ENCODE data around the gene NEUROD1. TPM values are rescaled to one million over a fixed set of nuclear protein-coding genes. Genes with fewer than 3 reads are reported as not detected.

The NEUROD1 gene
- polyA plus RNA-seq, 3 donors, result 0.05 TPM; not detected in 2

DNA sequence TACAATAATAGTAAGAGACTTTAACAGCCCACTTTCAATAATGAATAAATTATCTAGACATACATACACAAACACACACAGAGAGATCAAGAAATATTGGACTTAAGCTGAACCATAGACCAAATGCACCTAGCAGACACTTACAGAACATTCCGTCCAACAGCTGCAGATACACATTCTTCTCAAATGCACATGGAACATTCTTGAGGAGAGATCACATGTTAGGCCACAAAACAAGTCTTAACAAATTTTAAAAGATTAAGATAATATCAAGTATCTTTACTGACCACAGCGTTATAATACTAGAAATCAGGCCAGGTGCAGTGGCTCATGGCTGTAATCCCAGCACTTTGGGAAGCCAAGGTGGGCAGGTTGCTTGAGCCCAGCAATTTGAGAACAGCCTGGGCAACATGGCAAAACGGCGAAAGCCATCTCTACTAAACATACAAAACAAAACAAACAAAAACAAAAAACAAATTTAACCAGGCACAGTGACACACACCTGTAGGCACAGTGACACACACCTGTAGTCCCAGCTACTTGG lies 30.8 kb downstream of the NEUROD1 start:
- no peak for DNase-seq (ENCODE audit: extremely low read depth in 1 of 11, low read depth in 9 of 11, low spot score in 4 of 11)

DNA sequence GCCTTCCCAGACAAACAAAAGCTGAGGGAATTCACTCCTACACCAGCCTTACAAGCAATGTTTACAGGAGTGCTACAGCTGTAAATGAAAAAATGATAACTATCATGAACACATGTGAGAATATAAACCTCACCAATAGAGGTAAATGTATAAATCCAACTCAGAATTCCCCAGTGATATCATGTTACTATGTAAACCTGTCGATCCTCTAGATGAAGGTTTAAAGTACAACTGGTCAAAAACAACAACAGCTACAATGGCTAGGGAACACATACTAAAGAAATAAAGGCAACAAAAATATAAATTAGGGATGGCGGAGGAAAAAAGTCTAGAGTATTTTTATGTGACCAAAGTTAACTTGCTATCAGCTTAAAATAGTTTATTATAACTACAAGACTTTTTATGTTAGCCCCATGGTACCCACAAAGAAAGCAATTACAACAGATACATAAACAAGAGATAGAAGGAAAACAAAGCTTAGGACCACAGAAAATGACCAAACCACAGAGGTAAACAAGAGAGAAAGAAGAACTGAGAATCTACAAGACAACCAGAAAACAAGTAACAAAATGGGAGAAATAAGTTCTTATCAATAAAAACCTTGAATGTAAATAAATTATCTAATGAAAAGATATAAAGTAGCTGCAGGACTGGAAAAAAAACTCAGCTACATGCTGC lies 31.7 kb downstream of the NEUROD1 start:
- DNase-seq (ENCODE audit: extremely low read depth in 1 of 11, low read depth in 9 of 11, low spot score in 4 of 11), result no peak

DNA sequence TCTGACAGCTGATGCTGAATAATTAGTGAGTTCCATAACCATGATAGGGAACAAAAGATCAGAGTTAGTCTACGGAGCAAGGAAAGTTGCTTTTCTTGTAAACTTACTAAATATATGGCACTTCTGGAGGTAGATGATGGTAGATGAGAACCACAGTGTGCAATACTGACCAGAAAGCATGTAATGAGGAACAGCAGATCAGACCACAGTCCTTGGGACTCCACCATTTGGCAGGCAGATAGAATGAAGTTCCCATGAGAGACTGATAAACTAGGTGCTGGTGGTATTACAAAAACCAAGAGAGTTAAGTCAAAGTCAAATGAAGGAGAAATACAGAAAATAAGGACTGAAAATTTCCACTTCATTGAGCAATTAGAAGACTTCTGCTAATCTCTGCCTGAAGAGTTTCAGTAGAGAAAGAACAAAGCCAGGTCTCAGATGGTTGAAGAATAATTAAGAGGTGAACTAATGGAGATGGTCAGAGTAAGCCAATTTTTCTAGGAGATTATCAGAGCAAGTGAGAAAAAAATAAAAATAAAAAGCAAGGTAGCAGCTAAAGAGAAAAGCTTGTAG lies 33.8 kb downstream of the NEUROD1 start:
- no peak for DNase-seq (ENCODE audit: extremely low read depth in 1 of 11, low read depth in 9 of 11, low spot score in 4 of 11)

DNA sequence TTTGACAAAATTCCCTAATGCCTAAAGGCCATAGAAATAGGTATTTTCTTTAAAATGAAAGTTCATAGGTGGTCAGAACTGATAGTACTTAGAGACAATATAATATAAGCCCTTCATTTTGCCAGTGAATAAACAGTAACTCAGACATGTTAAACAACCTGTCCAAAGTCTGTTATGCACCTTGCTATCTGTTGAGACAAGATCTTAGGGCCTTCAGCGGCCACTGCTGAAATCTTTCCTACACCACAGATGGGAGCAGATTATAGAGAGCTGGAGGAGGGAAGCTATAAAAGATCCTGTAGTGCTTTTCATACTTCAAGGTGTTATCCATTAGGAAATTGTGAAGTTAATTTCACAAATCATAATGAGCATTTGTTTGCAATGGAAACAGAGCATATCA lies 37.2 kb downstream of the NEUROD1 start:
- DNase-seq (ENCODE audit: extremely low read depth in 1 of 11, low read depth in 9 of 11, low spot score in 4 of 11), result no peak

DNA sequence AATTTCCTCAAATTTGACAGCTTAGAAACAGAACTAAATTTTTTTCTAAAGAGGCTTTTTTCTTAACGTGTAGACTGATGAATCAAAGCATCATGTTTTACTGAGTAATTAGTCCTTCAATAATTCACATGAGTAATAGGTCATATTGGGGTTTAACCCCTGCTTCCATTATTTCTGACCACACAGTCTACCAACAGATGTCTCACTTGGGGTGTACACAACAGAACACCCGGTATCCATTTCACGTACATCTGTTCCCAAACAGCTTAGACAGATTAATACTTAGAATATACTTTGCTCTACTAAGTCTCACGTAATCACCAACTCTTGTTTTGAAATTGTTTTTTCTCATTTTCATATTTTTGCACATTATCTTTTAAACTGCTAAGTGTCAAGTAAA lies 38.2 kb downstream of the NEUROD1 start:
- DNase-seq (ENCODE audit: extremely low read depth in 1 of 11, low read depth in 9 of 11, low spot score in 4 of 11), result no peak

DNA sequence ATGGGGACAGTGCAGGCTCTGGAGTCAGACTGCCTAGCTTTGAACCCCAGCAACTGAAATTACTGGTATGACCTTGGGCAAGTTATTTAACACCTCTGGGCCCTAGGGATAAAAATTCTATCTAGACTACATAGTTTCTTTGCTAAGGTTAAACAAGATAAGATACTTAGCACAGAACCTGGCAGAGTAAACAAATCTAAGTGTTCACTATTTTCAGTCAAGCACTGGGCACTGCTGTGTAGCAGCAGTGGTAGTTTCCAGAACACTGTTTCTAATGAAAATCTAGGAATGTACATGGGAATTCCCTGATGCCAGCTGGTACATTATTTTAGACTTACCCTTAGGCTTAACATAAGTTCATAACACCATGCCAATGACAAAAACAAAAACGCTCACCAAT lies 40.6 kb downstream of the NEUROD1 start:
- DNase-seq (ENCODE audit: extremely low read depth in 1 of 11, low read depth in 9 of 11, low spot score in 4 of 11), result no peak

DNA sequence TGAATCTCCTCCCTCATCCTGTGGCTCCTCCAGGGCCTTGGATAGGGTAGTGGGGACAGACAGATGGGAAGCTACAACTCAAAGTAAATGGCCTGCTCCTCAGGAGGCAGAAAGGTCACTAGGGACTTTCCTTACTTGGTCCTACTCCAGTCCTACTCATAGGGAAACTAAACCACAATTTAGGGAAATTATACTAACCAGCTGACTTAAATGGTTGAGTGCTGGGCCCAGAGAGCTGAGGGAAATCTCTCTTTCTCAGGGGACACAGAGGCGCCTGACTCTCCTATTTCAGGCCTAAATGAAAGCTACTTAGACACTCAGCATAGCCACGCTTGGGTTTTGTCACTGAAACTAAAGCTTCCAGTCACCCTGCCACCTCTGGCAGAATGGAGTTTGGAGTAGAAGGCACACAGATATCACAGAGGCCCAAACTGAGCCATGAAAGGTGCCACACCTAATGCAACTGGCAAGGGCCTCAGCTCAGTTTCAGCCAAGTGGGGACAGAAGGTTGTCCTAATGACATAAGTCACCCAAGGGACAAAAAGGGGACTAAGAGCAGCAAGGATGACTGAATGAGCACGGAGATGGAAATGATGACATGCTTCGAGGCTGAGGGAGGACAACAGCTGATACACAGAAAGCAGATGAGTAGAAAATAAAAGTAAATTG lies 47.5 kb downstream of the NEUROD1 start:
- DNase-seq (ENCODE audit: extremely low read depth in 1 of 11, low read depth in 9 of 11, low spot score in 4 of 11), result no peak

DNA sequence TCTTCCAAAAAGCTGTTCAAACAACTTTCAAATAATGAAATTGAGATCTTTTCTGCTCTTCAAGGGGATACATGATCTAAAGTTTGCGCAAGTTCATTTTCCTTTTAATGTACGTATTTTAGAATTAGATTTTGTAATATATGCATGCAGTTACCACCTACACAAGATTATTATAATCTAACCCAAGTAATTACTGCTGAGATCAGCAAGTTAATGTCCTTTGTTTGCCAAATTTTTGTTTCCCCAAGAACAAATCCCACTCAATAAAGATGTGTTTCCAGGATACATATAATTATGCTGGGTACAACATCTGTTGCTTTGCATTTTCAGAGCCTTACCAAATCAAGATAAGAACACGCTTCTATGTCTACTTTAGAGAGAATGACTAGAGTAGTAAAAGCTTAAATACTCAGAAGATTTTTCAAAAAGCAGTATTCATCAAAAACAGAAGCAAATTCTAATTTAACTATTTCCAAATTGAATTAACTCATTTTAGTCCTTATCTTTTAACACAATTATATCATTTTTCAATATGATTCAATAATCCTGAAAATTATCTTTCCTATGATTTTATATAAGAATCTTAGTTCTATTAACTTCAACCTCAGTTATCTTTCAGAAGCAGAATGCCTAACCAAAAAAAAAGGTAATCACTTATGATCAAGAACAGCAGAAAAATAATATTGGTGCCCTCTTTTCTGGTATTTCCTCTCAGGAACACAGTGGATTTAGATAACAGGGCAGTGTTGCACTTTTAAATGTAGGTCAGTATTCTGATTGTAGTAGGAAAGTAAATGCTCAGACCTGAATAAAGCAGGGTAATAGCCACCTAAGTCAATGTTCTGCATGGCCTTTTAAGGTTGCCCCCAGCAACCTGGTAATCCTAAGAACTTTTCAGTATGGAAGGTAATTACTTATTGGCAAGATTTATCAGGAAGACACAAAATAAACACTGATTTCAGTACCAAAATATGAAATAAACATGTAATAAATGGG lies 51.4 kb downstream of the NEUROD1 start:
- no peak for DNase-seq (ENCODE audit: extremely low read depth in 1 of 11, low read depth in 9 of 11, low spot score in 4 of 11)

DNA sequence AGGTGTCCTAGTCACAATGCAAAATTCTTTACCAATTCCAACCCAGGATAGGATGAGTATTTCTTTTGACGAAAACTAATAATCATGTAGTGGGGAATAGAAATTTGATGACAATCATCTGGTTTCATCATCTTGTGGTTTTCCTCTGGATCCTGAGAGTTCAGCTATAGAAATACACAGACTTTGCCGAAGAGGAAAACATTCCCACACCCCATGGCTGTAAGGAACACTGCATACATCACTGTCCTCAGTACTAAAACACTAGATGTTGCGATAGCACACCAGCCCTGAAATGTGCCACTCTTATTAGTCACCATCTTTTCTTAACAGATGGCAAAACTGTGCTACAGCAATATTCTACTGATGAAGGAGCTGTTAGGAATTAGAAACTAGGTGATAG lies 52.8 kb downstream of the NEUROD1 start:
- no peak for DNase-seq (ENCODE audit: extremely low read depth in 1 of 11, low read depth in 9 of 11, low spot score in 4 of 11)

DNA sequence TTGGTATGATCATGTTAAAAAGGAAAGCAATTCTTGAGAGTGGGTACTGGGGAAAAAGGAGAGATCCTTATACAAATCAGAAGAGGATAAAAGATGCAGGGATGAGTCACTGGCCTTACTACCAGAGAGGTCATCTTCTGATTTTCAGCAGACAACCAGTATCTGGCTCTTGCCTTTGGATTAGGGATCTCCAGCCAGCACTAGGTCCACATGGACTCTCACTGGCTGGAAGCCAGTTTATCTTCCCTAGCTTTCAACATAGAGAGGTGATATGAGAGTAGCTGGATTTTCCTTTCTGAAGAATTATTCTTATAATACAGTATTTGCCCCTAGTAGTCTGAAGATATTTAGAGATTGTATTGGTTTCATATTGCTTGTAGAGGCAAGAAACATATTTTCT lies 53.6 kb downstream of the NEUROD1 start:
- DNase-seq (ENCODE audit: extremely low read depth in 1 of 11, low read depth in 9 of 11, low spot score in 4 of 11), result no peak

Other genes starting within 250 kb of the NEUROD1 start
- 10 to 100 TPM; 33.1 to 45.1 (median 36.9) TPM for gene ITGA4, start 223.1 kb downstream of the NEUROD1 start, polyA plus RNA-seq (ENCODE audit: insufficient read length in 3 of 3)
- gene CERKL, start 23.4 kb downstream of the NEUROD1 start, polyA plus RNA-seq (ENCODE audit: insufficient read length in 3 of 3), result 10 to 100 TPM; 15.2 to 20.1 (median 15.7) TPM
- gene ITPRID2, start 211.2 kb upstream of the NEUROD1 start, polyA plus RNA-seq (ENCODE audit: insufficient read length in 3 of 3), result 100 to 1,000 TPM; 150 to 195 (median 183) TPM